Activated CD4-positive, alpha-beta T cell treated with anti-CD3 and anti-CD28 coated beads, Interleukin-10, Interleukin-2, amounts not matched to agents 100 ng/mL and 50 ng/mL, durations not matched to agents 16 hours and 8 hours (primary cell): ENCODE data around the gene DHRS12.

Source experiments
- DNase-seq: peaks from one replicate; pipeline ENCODE4 v3.0.0-alpha.2; 2020

DHRS12 gene

GRCh38 chr13:51780099-51780498 lies 23.9 kb downstream of the DHRS12 start:
- DNase-seq = no peak

- DNase-seq = no peak
Measured at GRCh38 chr13:51778392-51778791, 25.6 kb downstream of the DHRS12 start.

- no peak for DNase-seq
Measured at GRCh38 chr13:51777921-51778320, 26.0 kb downstream of the DHRS12 start.

- no peak for DNase-seq
Measured at GRCh38 chr13:51776179-51776578, 27.8 kb downstream of the DHRS12 start.

- DNase-seq = no peak
Measured at GRCh38 chr13:51773515-51773914, 30.4 kb downstream of the DHRS12 start.

GRCh38 chr13:51772781-51773180 lies 31.2 kb downstream of the DHRS12 start:
- no peak for DNase-seq

GRCh38 chr13:51772105-51772455 lies 31.9 kb downstream of the DHRS12 start:
- no peak for DNase-seq

GRCh38 chr13:51771418-51772104 lies 32.4 kb downstream of the DHRS12 start:
- no peak for DNase-seq

- no peak for DNase-seq
Measured at GRCh38 chr13:51770681-51771417, 33.1 kb downstream of the DHRS12 start.

- no peak for DNase-seq
Measured at GRCh38 chr13:51770160-51770559, 33.8 kb downstream of the DHRS12 start.

- DNase-seq = no peak
Measured at GRCh38 chr13:51769455-51770127, 34.4 kb downstream of the DHRS12 start.

GRCh38 chr13:51768976-51769375 lies 35.0 kb downstream of the DHRS12 start:
- no peak for DNase-seq

- DNase-seq = no peak
Measured at GRCh38 chr13:51768378-51768921, 35.5 kb downstream of the DHRS12 start.

- DNase-seq = no peak
Measured at GRCh38 chr13:51767100-51767499, 36.9 kb downstream of the DHRS12 start.

GRCh38 chr13:51765142-51765515 lies 38.8 kb downstream of the DHRS12 start:
- DNase-seq = peak; percentile 13

- DNase-seq = peak; percentile 72
Measured at GRCh38 chr13:51764184-51765141, 39.5 kb downstream of the DHRS12 start.

GRCh38 chr13:51763486-51763885 lies 40.5 kb downstream of the DHRS12 start:
- no peak for DNase-seq

GRCh38 chr13:51761643-51762350 lies 42.2 kb downstream of the DHRS12 start:
- no peak for DNase-seq

GRCh38 chr13:51760592-51760991 lies 43.4 kb downstream of the DHRS12 start:
- DNase-seq = no peak

GRCh38 chr13:51759240-51759639 lies 44.7 kb downstream of the DHRS12 start:
- no peak for DNase-seq

- DNase-seq = no peak
Measured at GRCh38 chr13:51758691-51759090, 45.3 kb downstream of the DHRS12 start.

- DNase-seq = no peak
Measured at GRCh38 chr13:51756651-51757050, 47.3 kb downstream of the DHRS12 start.
